Measurements from ENCODE around the gene MMP7. TPM values are rescaled to one million over a fixed set of nuclear protein-coding genes. Genes with fewer than 3 reads are reported as not detected.

Gene MMP7
- total RNA-seq, 1 donor from 2014 or later = not detected

DNA sequence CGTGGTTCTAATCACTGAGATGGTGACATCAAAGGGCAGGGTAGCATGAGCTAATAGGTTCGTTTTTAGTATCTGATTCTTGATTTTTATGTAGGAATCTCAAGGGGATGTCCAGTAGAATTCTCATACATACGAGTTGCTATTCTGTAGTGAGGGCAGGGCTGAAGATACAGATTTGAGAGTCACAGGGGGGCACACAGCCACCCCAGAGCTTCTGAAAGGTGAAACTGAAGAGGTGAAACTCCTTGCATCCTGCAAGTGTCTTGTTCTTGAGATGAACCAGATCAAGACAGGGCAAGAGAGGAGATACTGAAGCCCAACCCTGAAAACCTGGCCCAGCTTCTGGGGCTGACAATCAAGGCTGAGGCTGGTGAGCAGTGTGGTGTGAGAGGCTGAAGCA, 42.3 kb downstream of the MMP7 start:
- Histone ChIP-seq H3K4me3 (no peak overlapping the region), H3K4me1 (no peaks in the 10 kb centered on the region), H3K9me3 (no peaks in the 10 kb centered on the region), H3K27me3 (no peaks in the 10 kb centered on the region), H3K36me3 (no peaks in the 10 kb centered on the region), H3K27ac (no peak overlapping the region)
- TF ChIP-seq, protein P1, sequence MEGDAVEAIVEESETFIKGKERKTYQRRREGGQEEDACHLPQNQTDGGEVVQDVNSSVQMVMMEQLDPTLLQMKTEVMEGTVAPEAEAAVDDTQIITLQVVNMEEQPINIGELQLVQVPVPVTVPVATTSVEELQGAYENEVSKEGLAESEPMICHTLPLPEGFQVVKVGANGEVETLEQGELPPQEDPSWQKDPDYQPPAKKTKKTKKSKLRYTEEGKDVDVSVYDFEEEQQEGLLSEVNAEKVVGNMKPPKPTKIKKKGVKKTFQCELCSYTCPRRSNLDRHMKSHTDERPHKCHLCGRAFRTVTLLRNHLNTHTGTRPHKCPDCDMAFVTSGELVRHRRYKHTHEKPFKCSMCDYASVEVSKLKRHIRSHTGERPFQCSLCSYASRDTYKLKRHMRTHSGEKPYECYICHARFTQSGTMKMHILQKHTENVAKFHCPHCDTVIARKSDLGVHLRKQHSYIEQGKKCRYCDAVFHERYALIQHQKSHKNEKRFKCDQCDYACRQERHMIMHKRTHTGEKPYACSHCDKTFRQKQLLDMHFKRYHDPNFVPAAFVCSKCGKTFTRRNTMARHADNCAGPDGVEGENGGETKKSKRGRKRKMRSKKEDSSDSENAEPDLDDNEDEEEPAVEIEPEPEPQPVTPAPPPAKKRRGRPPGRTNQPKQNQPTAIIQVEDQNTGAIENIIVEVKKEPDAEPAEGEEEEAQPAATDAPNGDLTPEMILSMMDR (IDR thresholded peaks at IDR 0.05) = no peak
- no peak for DNase-seq (ENCODE audit: low spot score in 2 of 2)
- intact Hi-C loops (cut with DNase I) = no loop called here

- TF ChIP-seq, protein P1 (IDR thresholded peaks at IDR 0.05) = no peak
- intact Hi-C loops (cut with DNase I) = no loop called here
- H3K9me3 ChIP-seq = no peaks in the 10 kb centered on the region
- no peaks in the 10 kb centered on the region for H3K36me3 ChIP-seq
- H3K27ac ChIP-seq = no peak overlapping the region
- DNase-seq (ENCODE audit: low spot score in 2 of 2) = no peak
- H3K27me3 ChIP-seq = no peaks in the 10 kb centered on the region
- no peaks in the 10 kb centered on the region for H3K4me1 ChIP-seq
- H3K4me3 ChIP-seq = no peak overlapping the region
Measured at GRCh38 chr11:102487214-102487613, 43.3 kb downstream of the MMP7 start.

DNA sequence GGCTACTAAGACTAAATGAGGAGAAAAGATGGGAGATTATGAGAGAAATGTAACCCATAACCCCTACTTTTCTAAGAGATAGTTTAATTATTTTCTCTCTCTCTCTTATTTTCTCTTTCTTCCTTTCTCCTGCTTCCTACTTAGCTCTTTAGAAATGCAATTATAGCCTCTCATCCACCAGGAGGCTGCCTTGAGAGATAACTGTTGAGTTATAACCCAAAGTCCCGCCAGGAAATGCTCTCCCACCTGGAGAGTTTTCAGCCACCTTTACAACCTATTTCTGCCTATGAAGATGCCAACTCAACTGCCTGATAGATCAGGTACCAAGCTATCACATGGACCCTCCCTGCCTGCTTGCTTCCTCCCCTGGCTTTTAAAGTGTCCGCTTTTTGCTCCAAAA, 44.0 kb downstream of the MMP7 start:
- H3K4me3 ChIP-seq = no peak overlapping the region
- no peaks in the 10 kb centered on the region for H3K36me3 ChIP-seq
- no peak overlapping the region for H3K27ac ChIP-seq
- intact Hi-C loops (cut with DNase I) = no loop called here
- TF ChIP-seq, protein P1 (IDR thresholded peaks at IDR 0.05) = no peak
- H3K27me3 ChIP-seq = no peaks in the 10 kb centered on the region
- no peaks in the 10 kb centered on the region for H3K4me1 ChIP-seq
- no peaks in the 10 kb centered on the region for H3K9me3 ChIP-seq
- DNase-seq (ENCODE audit: low spot score in 2 of 2) = no peak

DNA sequence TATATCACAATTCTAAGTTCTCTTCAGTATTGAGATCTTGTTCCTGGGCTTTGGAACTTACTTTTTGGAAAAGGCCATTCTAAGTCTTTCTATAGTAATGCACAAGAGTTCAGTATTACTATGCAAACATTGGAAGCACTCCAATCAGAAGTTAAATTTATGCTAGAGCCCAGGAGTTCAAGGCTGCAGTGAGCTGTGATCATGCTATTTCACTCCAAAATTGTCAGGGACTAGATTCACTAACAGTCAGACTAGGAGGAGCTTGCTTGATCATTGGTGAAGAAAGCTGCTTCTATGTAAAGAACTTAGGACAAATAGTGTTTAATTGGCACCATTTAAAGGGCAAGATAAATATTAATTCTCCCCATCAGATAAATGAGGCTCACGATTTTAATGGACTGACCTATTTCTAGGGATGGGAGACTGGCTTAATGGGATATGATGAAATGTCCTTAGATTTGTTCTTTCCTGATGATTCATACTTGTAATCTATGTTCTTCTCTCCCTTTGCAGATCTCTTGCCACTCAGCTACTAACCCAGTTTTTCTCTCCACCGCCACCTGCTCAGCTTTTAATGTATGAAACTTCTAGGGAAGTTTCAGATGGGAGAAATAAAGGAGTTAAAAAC, 45.3 kb downstream of the MMP7 start:
- Histone ChIP-seq H3K4me3 (no peak overlapping the region), H3K36me3 (no peaks in the 10 kb centered on the region), H3K9me3 (no peaks in the 10 kb centered on the region), H3K27ac (no peak overlapping the region), H3K4me1 (no peaks in the 10 kb centered on the region), H3K27me3 (no peaks in the 10 kb centered on the region)
- TF ChIP-seq, protein P1 (IDR thresholded peaks at IDR 0.05) = no peak
- intact Hi-C loops (cut with DNase I) = no loop called here
- DNase-seq (ENCODE audit: low spot score in 2 of 2) = no peak

DNA sequence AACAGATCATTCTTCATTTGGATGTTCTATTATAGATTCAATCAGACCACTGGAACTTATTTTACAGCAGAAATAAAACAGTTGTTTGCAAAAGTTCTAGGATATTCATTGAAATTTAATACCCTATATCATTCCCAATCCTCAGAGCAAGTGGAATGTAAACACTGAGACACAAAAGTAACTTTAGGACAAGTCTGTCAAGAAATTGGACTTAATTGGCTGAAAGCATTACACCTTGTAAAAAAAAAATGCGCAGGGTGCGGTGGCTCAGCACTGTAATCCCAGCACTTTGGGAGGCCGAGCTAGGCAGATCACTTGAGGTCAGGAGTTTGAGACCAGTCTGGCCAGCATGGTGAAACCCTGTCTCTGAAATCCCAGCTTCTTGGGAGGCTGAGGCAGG, 48.1 kb downstream of the MMP7 start:
- Histone ChIP-seq H3K9me3 (no peaks in the 10 kb centered on the region), H3K4me3 (no peak overlapping the region), H3K36me3 (no peaks in the 10 kb centered on the region), H3K27ac (no peak overlapping the region), H3K4me1 (no peaks in the 10 kb centered on the region), H3K27me3 (no peaks in the 10 kb centered on the region)
- no peak for DNase-seq (ENCODE audit: low spot score in 2 of 2)
- TF ChIP-seq, protein P1 (IDR thresholded peaks at IDR 0.05) = no peak
- intact Hi-C loops (cut with DNase I) = no loop called here

- intact Hi-C loops (cut with DNase I) = no loop called here
- Histone ChIP-seq H3K4me1 (no peaks in the 10 kb centered on the region), H3K9me3 (no peaks in the 10 kb centered on the region), H3K27ac (no peak overlapping the region), H3K4me3 (no peak overlapping the region), H3K27me3 (no peaks in the 10 kb centered on the region), H3K36me3 (no peaks in the 10 kb centered on the region)
- DNase-seq (ENCODE audit: low spot score in 2 of 2) = no peak
- TF ChIP-seq, protein P1 (IDR thresholded peaks at IDR 0.05) = no peak
Measured at GRCh38 chr11:102479733-102480132, 50.8 kb downstream of the MMP7 start.
